ENCODE data around the gene TENT4B. TPM values are rescaled to one million over a fixed set of nuclear protein-coding genes. Genes with fewer than 3 reads are reported as not detected.
"Not testable (repeated sequence)": the region's sequence is repeated elsewhere in the genome, so short reads cannot be mapped to it uniquely, and the experiment has no call there.

TENT4B gene
- polyA plus RNA-seq, 4 donors, result 12.8 to 20.0 (median 16.3) TPM

- DNase-seq (ENCODE audit: low read depth in 4 of 4, low spot score in 3 of 4), result no peak
These were observed 74.0 kb downstream of the TENT4B start for GRCh38 chr16:50227120-50227519.

GRCh38 chr16:50227665-50228064 is 74.6 kb downstream of the TENT4B start:
- DNase-seq (ENCODE audit: low read depth in 4 of 4, low spot score in 3 of 4), result no peak

GRCh38 chr16:50228364-50228868 is 75.3 kb downstream of the TENT4B start:
- DNase-seq (ENCODE audit: low read depth in 4 of 4, low spot score in 3 of 4), result no peak

- no peak for DNase-seq (ENCODE audit: low read depth in 4 of 4, low spot score in 3 of 4)
These were observed 76.1 kb downstream of the TENT4B start for GRCh38 chr16:50229149-50229726.

- DNase-seq (ENCODE audit: low read depth in 4 of 4, low spot score in 3 of 4), result no peak
These were observed 81.9 kb downstream of the TENT4B start for GRCh38 chr16:50234771-50235556.

- DNase-seq (ENCODE audit: low read depth in 4 of 4, low spot score in 3 of 4), result no peak
These were observed 82.5 kb downstream of the TENT4B start for GRCh38 chr16:50235581-50235980.

GRCh38 chr16:50238314-50238713 is 85.2 kb downstream of the TENT4B start:
- DNase-seq (ENCODE audit: low read depth in 4 of 4, low spot score in 3 of 4), result no peak

- no peak for DNase-seq (ENCODE audit: low read depth in 4 of 4, low spot score in 3 of 4)
These were observed 85.8 kb downstream of the TENT4B start for GRCh38 chr16:50238868-50239301.

GRCh38 chr16:50243024-50243423 is 89.9 kb downstream of the TENT4B start:
- not testable (repeated sequence) for DNase-seq (ENCODE audit: low read depth in 4 of 4, low spot score in 3 of 4)

GRCh38 chr16:50244140-50244503 is 91.0 kb downstream of the TENT4B start:
- no peak for DNase-seq (ENCODE audit: low read depth in 4 of 4, low spot score in 3 of 4)

GRCh38 chr16:50244504-50245416 is 91.7 kb downstream of the TENT4B start:
- no peak for DNase-seq (ENCODE audit: low read depth in 4 of 4, low spot score in 3 of 4)

- no peak for DNase-seq (ENCODE audit: low read depth in 4 of 4, low spot score in 3 of 4)
These were observed 92.6 kb downstream of the TENT4B start for GRCh38 chr16:50245417-50246298.

- no peak for DNase-seq (ENCODE audit: low read depth in 4 of 4, low spot score in 3 of 4)
These were observed 93.4 kb downstream of the TENT4B start for GRCh38 chr16:50246299-50247122.

GRCh38 chr16:50247123-50247905 is 94.2 kb downstream of the TENT4B start:
- no peak for DNase-seq (ENCODE audit: low read depth in 4 of 4, low spot score in 3 of 4)

- DNase-seq (ENCODE audit: low read depth in 4 of 4, low spot score in 3 of 4), result no peak
These were observed 95.0 kb downstream of the TENT4B start for GRCh38 chr16:50247906-50248608.

GRCh38 chr16:50248845-50249244 is 95.7 kb downstream of the TENT4B start:
- no peak for DNase-seq (ENCODE audit: low read depth in 4 of 4, low spot score in 3 of 4)

GRCh38 chr16:50251375-50252081 is 98.4 kb downstream of the TENT4B start:
- no peak for DNase-seq (ENCODE audit: low read depth in 4 of 4, low spot score in 3 of 4)

Data from left renal pelvis (tissue), 4 donors.